Endothelial cell of umbilical vein (primary cell): Measurements from ENCODE around the gene ZNF407.

Experiments used
- POLR2A ChIP-seq: IDR thresholded peaks from 2 replicates; pipeline ENCODE4 v1.6.1; 2012; ENCODE audit warnings: low read depth, mild to moderate bottlenecking, control low read depth, low read length
- TF ChIP-seq, protein P1 (sequence below), 2 donors: IDR thresholded peaks; 1 replicate in 1 of 2; 2 replicates in 1 of 2; pipeline ENCODE4 v1.5.1; 2011; ENCODE audit warnings: low read length in 2 of 2, mild to moderate bottlenecking in 2 of 2, moderate library complexity in 2 of 2, control low read depth in 1 of 2, inconsistent platforms in 1 of 2, low read depth in 1 of 2; ENCODE audit not compliant: insufficient read depth in 1 of 2; ENCODE audit errors: extremely low read depth in 1 of 2

DNA sequence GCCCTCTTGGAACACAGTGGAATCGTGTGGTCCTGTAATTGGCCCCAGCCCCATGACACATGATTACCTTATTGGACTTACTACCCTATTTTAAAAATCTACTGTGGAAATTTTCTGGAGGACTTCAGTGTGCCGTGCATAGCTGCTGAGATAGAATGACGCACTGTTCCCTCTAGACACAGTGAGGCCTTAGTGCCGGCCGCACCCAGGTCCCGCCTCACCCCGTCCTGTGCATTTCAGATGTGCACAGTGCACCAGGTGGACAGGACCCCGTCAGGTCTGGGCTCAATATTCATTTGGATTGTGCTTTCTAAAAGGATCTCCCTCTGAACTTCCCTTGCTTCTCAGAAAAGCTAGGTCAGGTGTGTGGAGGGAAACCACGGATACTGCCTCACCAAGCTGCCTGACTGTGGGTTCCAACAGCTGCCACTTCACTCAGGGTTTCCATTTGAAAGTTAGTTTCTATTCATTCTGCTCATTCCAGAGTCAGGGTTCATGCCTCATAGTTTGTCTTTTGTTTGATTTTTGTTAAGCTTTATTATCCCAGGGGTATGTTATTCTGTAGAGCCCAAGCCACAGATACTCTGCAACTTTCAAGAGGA, 455.5 kb downstream of the ZNF407 start:
- no peak for TF ChIP-seq POLR2A
- TF ChIP-seq, protein P1, sequence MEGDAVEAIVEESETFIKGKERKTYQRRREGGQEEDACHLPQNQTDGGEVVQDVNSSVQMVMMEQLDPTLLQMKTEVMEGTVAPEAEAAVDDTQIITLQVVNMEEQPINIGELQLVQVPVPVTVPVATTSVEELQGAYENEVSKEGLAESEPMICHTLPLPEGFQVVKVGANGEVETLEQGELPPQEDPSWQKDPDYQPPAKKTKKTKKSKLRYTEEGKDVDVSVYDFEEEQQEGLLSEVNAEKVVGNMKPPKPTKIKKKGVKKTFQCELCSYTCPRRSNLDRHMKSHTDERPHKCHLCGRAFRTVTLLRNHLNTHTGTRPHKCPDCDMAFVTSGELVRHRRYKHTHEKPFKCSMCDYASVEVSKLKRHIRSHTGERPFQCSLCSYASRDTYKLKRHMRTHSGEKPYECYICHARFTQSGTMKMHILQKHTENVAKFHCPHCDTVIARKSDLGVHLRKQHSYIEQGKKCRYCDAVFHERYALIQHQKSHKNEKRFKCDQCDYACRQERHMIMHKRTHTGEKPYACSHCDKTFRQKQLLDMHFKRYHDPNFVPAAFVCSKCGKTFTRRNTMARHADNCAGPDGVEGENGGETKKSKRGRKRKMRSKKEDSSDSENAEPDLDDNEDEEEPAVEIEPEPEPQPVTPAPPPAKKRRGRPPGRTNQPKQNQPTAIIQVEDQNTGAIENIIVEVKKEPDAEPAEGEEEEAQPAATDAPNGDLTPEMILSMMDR (IDR thresholded peaks at IDR 0.05; ENCODE audit: extremely low read depth in 1 of 2, insufficient read depth in 1 of 2, low read depth in 1 of 2, low read length in 2 of 2): no peak
